Mammary epithelial cell (primary cell): ENCODE data around the gene NEK7.

Experiments
- EZH2 ChIP-seq: IDR thresholded peaks from 2 replicates; pipeline ENCODE4 v1.6.1; 2012; ENCODE audit warnings: low read length, inconsistent platforms, borderline replicate concordance
- TF ChIP-seq, protein P1 (sequence below), 2 donors: IDR thresholded peaks in 1 of 2; conservative IDR thresholded peaks in 1 of 2; 2 replicates each; pipeline ENCODE4 v1.5.1; 2011 to 2012; ENCODE audit warnings: inconsistent platforms in 2 of 2, low read length in 2 of 2, mild to moderate bottlenecking in 2 of 2, control low read depth in 1 of 2, low read depth in 1 of 2; ENCODE audit not compliant: insufficient read depth in 1 of 2; ENCODE audit errors: extremely low read depth in 1 of 2

- no peak for TF ChIP-seq EZH2
- TF ChIP-seq, protein P1, sequence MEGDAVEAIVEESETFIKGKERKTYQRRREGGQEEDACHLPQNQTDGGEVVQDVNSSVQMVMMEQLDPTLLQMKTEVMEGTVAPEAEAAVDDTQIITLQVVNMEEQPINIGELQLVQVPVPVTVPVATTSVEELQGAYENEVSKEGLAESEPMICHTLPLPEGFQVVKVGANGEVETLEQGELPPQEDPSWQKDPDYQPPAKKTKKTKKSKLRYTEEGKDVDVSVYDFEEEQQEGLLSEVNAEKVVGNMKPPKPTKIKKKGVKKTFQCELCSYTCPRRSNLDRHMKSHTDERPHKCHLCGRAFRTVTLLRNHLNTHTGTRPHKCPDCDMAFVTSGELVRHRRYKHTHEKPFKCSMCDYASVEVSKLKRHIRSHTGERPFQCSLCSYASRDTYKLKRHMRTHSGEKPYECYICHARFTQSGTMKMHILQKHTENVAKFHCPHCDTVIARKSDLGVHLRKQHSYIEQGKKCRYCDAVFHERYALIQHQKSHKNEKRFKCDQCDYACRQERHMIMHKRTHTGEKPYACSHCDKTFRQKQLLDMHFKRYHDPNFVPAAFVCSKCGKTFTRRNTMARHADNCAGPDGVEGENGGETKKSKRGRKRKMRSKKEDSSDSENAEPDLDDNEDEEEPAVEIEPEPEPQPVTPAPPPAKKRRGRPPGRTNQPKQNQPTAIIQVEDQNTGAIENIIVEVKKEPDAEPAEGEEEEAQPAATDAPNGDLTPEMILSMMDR (conservative IDR thresholded peaks at IDR 0.05 in 1 of 2, IDR thresholded peaks at IDR 0.05 in 1 of 2; ENCODE audit: extremely low read depth in 1 of 2, insufficient read depth in 1 of 2, low read depth in 1 of 2, low read length in 2 of 2): no peak
Measured at GRCh38 chr1:198370996-198371395, 214.2 kb downstream of the NEK7 start.
